HS-27A (cell line): ENCODE results near the gene RS1.

Experiments used
- DNase-seq: peaks from one replicate; pipeline ENCODE4 v3.0.0-alpha.2; 2012; ENCODE audit warnings: low read depth, missing footprints

Gene RS1

GRCh38 chrX:18672008-18672407, at the start of gene RS1:
TSS of gene RS1 (minus strand) at chrX:18672108. CDS start at chrX:18672068, 40 bp downstream.
- DNase-seq: no peak

- no peak for DNase-seq
These were observed 47.9 kb upstream of the RS1 start for GRCh38 chrX:18719852-18720251.

GRCh38 chrX:18714910-18715309, 43.0 kb upstream of the RS1 start:
- no peak for DNase-seq

DNA sequence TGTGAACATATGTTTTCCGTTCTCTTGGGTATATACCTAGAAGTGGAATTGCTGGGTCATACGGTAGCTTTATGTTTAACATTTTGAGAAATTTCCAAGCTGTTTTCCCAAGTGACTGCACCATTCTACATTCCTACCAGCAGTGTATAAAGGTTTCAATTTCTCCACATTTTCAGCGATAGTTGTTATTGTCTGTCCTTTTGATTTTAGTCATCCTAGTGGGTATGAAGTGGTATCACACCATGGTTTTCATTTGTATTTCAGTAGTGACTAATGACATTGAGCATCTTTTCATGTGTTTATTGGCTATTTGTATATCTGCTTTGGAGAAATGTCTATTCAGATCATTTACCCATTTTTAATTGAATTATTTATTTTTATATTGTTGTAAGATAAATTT, 37.9 kb upstream of the RS1 start:
- no peak for DNase-seq

GRCh38 chrX:18707426-18708049, 35.6 kb upstream of the RS1 start, which contains the start of gene PPEF1:
TSS of gene PPEF1 (plus strand) at chrX:18707645. CDS start at chrX:18707781, 136 bp downstream.
- no peak for DNase-seq

GRCh38 chrX:18702362-18703195, 30.7 kb upstream of the RS1 start:
- DNase-seq: no peak

- no peak for DNase-seq
These were observed 29.9 kb upstream of the RS1 start for GRCh38 chrX:18701621-18702361.

DNA sequence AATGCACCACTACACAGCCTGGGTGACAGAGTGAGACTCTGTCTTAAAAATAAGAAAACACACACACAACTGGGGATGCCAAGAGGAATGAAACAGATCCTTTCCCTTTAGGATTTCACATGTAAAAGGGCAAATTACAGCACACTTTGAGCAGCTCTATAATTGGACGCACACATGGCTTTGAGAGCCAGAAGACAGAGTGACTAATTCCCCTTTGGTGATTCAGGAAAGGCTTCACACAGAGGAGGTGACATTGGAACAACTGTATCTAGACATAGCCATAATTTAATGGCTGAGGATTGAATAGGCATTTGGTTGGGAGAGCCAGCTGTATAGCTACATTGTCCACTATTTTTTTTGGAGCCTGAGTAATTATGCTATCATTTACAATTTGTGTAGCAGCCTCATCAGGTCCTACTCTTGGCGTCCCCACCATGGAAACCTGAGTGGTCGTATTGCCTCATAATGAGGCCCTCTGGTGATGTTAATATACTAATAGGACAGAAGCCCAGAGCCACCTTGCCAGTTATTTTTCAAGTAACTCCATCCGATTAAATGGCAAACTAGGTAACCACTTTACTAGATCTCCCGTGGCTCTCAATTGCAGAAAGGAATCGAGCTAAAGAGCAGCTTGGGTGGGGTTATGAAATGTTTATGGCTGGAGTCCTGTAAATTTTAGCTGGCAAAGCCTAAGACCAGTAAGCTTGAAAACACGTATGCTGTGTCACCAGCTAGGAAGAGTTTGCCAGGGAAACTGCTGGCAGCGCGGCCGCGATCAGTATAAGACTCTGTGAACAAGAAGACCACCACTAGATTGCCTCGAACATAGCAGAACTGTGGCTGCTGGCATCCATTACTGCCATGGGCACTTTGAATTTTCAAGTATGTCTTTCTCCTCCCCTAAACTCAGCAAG, 27.1 kb upstream of the RS1 start:
- no peak for DNase-seq

DNA sequence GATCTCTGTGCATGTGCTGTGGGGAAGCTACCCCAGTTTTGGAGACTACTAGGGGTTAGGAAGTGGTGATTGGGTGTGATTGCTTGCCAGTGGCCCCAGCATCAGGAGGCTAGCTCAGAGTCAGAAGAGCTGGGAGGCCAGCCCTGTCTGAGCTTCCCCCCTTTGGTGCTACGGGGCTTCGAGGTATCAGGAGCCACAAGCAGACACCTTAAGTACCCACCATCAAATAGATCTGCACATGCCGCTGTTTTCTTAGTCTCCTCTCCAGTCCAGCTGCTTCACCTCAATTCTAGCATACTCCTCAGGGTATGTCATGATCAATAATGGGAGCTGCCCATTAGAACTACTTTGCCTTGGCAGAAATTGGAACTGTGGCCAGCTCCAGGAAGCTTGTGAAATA, 24.7 kb upstream of the RS1 start:
- no peak for DNase-seq

GRCh38 chrX:18692541-18692940, 20.6 kb upstream of the RS1 start:
- no peak for DNase-seq

DNA sequence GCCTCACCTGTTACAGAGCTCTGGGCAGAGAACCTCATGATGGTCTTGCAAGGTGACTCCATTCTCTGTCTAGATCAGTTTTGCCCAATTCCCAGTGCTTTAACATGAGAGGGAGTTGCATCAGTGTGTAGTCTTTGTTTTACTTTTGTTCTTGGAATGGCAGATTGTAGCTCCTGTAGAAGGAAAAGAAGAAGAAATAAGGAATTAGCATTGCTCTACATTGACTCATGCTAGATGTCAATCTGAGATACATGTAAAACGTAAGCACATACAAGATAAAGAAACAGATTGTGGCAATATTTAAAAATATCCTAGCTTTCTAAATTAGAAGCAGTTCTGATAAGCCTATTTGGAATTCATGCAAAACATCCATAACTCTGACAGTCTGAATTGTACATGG, 19.5 kb upstream of the RS1 start:
- DNase-seq: no peak

GRCh38 chrX:18687856-18688495, 16.1 kb upstream of the RS1 start:
- DNase-seq: no peak

DNA sequence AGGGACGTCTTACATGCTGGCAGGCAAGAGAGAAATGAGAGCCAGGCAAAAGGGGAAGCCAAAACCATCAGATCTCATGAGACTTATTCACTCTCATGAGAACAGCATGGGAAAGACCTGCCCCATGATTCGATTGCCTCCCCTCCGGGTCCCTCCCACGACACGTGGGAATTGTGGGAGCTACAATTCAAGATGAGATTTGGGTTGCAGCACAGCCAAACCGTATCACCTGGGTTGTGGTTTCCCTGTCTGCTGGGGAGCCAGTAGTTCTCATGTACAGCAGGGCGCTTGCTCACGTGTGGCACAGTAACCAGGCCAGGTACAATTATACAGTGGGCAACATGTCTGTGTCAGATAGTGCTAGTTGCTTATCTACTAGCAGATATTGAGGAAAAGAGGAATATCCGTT, 11.1 kb upstream of the RS1 start:
- DNase-seq: no peak

DNA sequence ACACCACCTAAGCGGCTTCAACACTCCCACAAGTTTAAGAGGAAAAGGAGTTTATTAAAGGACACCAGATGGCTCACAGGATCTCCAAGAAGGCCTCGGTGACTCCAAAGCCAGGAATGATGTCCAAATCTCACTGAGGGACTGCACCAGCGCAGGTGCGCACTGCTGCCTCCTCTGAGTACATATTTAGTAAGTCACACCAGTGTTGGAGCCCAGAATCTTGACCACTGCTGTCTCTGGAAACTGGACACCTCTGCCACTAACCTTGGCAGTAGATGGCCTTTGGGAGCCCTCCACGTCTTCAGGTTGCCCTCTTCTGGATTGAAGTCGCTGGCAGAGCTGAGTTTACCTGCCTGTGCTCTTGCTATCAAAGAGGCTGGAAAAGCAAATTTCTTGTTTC, 10.1 kb upstream of the RS1 start:
- DNase-seq: no peak

GRCh38 chrX:18677161-18677869, 5.4 kb upstream of the RS1 start:
- no peak for DNase-seq

- no peak for DNase-seq
These were observed 4.6 kb upstream of the RS1 start for GRCh38 chrX:18676470-18676869.

DNA sequence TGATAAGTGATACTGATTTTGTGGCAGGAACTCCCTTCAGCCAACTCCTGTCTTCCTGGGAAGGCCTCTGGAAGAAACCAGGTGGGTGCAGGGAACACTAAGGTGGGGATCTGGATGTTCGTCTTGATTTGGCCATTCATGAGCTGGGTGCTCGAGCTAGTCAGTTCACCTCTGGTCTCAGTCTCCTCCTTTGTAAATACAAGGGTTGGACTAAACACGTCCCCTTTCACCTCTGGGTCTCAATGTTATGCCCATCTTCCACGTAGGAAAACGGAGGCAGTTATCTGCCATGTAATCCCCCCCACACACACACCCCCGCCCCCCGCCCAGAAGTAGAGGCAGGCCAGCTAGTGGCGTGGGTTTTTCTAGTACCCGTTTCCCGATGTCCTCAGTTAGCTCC, 4.1 kb upstream of the RS1 start:
- DNase-seq: no peak

DNA sequence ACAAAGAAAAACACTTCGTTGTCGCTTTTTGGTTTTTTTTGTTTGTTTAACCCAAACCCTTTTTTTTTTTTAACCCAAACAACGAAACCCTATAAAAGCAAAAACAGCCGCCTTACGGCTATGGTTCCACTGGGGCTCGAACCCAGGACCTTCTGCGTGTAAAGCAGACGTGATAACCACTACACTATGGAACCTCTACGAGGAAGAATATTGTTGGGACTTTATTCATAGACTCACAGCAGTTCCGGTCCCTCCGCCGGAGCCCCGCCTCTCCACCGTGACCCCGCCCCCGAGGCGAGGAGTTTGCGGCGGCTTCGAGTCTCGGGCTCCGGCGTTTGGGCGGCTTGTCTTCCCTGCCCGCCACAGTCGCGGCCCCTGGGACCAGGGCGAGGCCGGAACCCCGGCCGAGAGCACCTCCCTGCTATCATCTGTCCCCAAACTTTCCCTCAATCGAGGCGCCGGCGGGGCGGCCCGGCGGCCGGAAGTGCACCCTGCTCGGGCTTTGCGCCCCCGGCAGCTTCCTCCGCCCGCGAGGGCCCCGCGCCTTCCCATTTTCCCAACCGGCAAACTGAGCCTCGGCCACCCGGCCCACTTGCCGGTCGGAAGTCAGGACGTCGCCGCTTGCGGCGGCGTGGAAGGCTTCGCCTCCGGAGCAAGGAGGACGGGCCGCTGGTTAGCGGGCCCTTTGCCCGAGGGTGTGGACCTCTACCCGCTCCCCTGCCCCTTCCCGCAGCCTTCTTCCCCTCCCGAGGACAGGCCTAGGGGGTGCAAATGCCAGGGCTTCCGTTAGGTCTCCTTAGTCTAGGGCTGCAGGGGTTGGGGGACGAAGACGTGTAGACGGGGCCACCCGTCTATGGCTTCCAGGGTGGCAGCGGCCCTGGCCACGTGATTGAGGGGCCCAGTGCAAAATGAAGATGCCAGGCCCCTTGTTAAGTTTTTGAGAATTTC, 3.2 kb upstream of the RS1 start:
- DNase-seq: peak; percentile 27

DNA sequence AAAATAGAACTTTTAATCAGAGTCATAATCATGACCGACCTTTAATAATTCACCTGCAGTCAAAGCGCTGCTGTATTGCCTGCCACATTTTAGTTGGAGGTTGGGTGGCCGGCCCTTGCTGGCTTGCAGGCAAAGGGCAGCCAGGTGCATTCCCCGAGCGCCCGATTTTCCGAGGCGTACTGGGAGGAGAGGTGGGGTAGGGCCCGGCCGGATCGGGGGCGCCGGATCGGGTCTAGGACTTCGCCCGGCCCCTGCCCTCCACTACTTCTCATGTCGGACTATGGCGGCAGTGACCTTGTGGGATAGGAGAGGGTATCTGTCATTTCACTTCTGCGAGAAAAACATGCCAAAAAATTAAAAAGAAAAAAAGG, 2.5 kb upstream of the RS1 start:
- no peak for DNase-seq
